Fibroblast of lung (primary cell): ENCODE measurements around the gene RAPGEF2. TPM values are rescaled to one million over a fixed set of nuclear protein-coding genes. Genes with fewer than 3 reads are reported as not detected.
A peak's percentile ranks its signal among the peaks of the same experiment; 100 is the strongest.

Experiments
- DNase-seq, 2 donors: peaks; one replicate each; pipeline versions ENCODE4 v3.0.0 to v3.0.0-alpha.2; 2010; ENCODE audit warnings: low read depth in 2 of 2
- H2AFZ ChIP-seq: 2 replicates; pipeline ENCODE4 v1.5.1; 2012; ENCODE audit warnings: low read length, control low read depth, inconsistent platforms
- H3K27ac ChIP-seq: 2 replicates; pipeline ENCODE4 v1.5.1; 2011; ENCODE audit warnings: low read length, control low read depth; ENCODE audit not compliant: insufficient read depth
- H3K27me3 ChIP-seq: 2 replicates; pipeline ENCODE4 v1.5.1; 2011; ENCODE audit warnings: mild to moderate bottlenecking, low read length; ENCODE audit not compliant: control insufficient read depth, insufficient read depth
- H3K36me3 ChIP-seq: 2 replicates; pipeline ENCODE4 v1.5.1; 2011; ENCODE audit warnings: low read length; ENCODE audit not compliant: control insufficient read depth, insufficient read depth
- H3K4me1 ChIP-seq: 2 replicates; pipeline ENCODE4 v1.5.1; 2011; ENCODE audit warnings: low read length; ENCODE audit not compliant: control insufficient read depth, insufficient read depth; ENCODE audit errors: extremely low read depth
- H3K4me2 ChIP-seq: 2 replicates; pipeline ENCODE4 v1.5.1; 2011; ENCODE audit warnings: low read length, control low read depth; ENCODE audit not compliant: insufficient read depth; ENCODE audit errors: extremely low read depth
- H3K4me3 ChIP-seq, 4 experiments: fragments of 200-600 bp in 1 of 4; sonication (generic) in 1 of 4; replicated peaks in 1 of 4; 2 replicates each; pipeline ENCODE4 v1.5.1; 2011 to 2016; ENCODE audit warnings: low read length in 4 of 4, low read depth in 3 of 4, mild to moderate bottlenecking in 3 of 4, control low read depth in 2 of 4, inconsistent platforms in 1 of 4, mixed read lengths in 1 of 4; ENCODE audit not compliant: insufficient read depth in 1 of 4; ENCODE audit errors: control extremely low read depth in 1 of 4
- H3K79me2 ChIP-seq: 2 replicates; pipeline ENCODE4 v1.5.1; 2012; ENCODE audit warnings: mild to moderate bottlenecking, low read length, inconsistent platforms; ENCODE audit not compliant: control insufficient read depth, insufficient read depth
- H3K9ac ChIP-seq: 2 replicates; pipeline ENCODE4 v1.5.1; 2011; ENCODE audit warnings: mild to moderate bottlenecking, low read length, control low read depth; ENCODE audit not compliant: insufficient read depth
- H3K9me3 ChIP-seq: 2 replicates; pipeline ENCODE4 v1.5.1; 2012; ENCODE audit warnings: low read depth, low read length; ENCODE audit not compliant: control insufficient read depth, insufficient read depth
- H4K20me1 ChIP-seq: 2 replicates; pipeline ENCODE4 v1.5.1; 2011; ENCODE audit warnings: low read length; ENCODE audit not compliant: control insufficient read depth, insufficient read depth; ENCODE audit errors: extremely low read depth
- CTCF ChIP-seq, 2 donors: IDR thresholded peaks in 1 of 2; conservative IDR thresholded peaks in 1 of 2; 1 replicate in 1 of 2; 2 replicates in 1 of 2; pipeline ENCODE4 v1.5.1; 2011 to 2012; ENCODE audit warnings: low read length in 2 of 2, control low read depth in 1 of 2, inconsistent platforms in 1 of 2, low read depth in 1 of 2, mild to moderate bottlenecking in 1 of 2
- EZH2 ChIP-seq: IDR thresholded peaks from 2 replicates; pipeline ENCODE4 v1.5.1; 2012; ENCODE audit warnings: low read length, control low read depth, mild to moderate bottlenecking; ENCODE audit errors: missing control alignments
- polyA plus RNA-seq, 2 donors: library from polyadenylated mRNA; depleted of rRNA in 1 of 2; stranded (reverse) in 1 of 2; unstranded in 1 of 2; fragments of >200 nt; gene quantifications; 2 replicates each; pipeline ENCODE4 v1.2.1, GENCODE V29; 2011 to 2012; ENCODE audit warnings: missing spikeins in 1 of 2
- total RNA-seq: library from RNA; depleted of rRNA; stranded (reverse); fragments of >200 nt; gene quantifications from 2 replicates; pipeline ENCODE4 v1.2.1, GENCODE V29; 2014

RAPGEF2 gene
- total and polyA plus RNA-seq, 2 donors (not counting 1 experiment from before 2014, with no cell fraction given): 45.5 to 58.5 TPM

- no peak overlapping the region for H3K9ac ChIP-seq
- no peak overlapping the region for H2AFZ ChIP-seq
- H3K79me2 ChIP-seq: no peaks in the 10 kb centered on the region
- H3K4me2 ChIP-seq: no peak overlapping the region
- H3K27me3 ChIP-seq: no peaks in the 10 kb centered on the region
- H3K4me3 ChIP-seq: no peak overlapping the region
- TF ChIP-seq EZH2: no peak
- TF ChIP-seq CTCF (conservative IDR thresholded peaks at IDR 0.05 in 1 of 2, IDR thresholded peaks at IDR 0.05 in 1 of 2; ENCODE audit: low read depth in 1 of 2, low read length in 2 of 2): no peak
- no peak overlapping the region for H3K27ac ChIP-seq
- no peaks in the 10 kb centered on the region for H4K20me1 ChIP-seq
- peak in 1 of 2 donors; percentile 83 for DNase-seq
- H3K4me1 ChIP-seq: peaks cover 8% of the 10 kb centered on the region
- no peaks in the 10 kb centered on the region for H3K9me3 ChIP-seq
- H3K36me3 ChIP-seq: no peaks in the 10 kb centered on the region
Observed at GRCh38 chr4:159363361-159363760, 260.5 kb downstream of the RAPGEF2 start.

GRCh38 chr4:159366966-159367780 lies 264.3 kb downstream of the RAPGEF2 start:
- Histone ChIP-seq H3K9ac (no peak overlapping the region), H3K4me1 (peaks cover 2% of the 10 kb centered on the region), H3K4me3 (no peak overlapping the region), H2AFZ (no peak overlapping the region), H3K27ac (no peak overlapping the region), H3K27me3 (no peaks in the 10 kb centered on the region), H3K9me3 (no peaks in the 10 kb centered on the region), H3K36me3 (no peaks in the 10 kb centered on the region), H3K79me2 (no peaks in the 10 kb centered on the region), H3K4me2 (peak overlapping the region; percentile 6), H4K20me1 (no peaks in the 10 kb centered on the region)
- DNase-seq: peak in 1 of 2 donors; percentile 21
- TF ChIP-seq EZH2 (no peak), CTCF (conservative IDR thresholded peaks at IDR 0.05 in 1 of 2, IDR thresholded peaks at IDR 0.05 in 1 of 2; ENCODE audit: low read depth in 1 of 2, low read length in 2 of 2) (no peak)

GRCh38 chr4:159367781-159368080 lies 264.9 kb downstream of the RAPGEF2 start:
- no peak for DNase-seq
- no peaks in the 10 kb centered on the region for H3K79me2 ChIP-seq
- TF ChIP-seq CTCF (conservative IDR thresholded peaks at IDR 0.05 in 1 of 2, IDR thresholded peaks at IDR 0.05 in 1 of 2; ENCODE audit: low read depth in 1 of 2, low read length in 2 of 2) (no peak), EZH2 (no peak)
- H3K36me3 ChIP-seq: no peaks in the 10 kb centered on the region
- no peaks in the 10 kb centered on the region for H3K27me3 ChIP-seq
- no peaks in the 10 kb centered on the region for H4K20me1 ChIP-seq
- H3K4me1 ChIP-seq: peaks cover 2% of the 10 kb centered on the region
- no peak overlapping the region for H3K4me2 ChIP-seq
- no peak overlapping the region for H3K4me3 ChIP-seq
- H3K9ac ChIP-seq: no peak overlapping the region
- no peaks in the 10 kb centered on the region for H3K9me3 ChIP-seq
- no peak overlapping the region for H3K27ac ChIP-seq
- H2AFZ ChIP-seq: no peak overlapping the region
